ENCODE measurements around the gene PPP1R18.

GRCh38 chr6:30686009-30686907 lies at the start of gene PPP1R18:
- TF ChIP-seq SP1 (IDR thresholded peaks at IDR 0.05) (no peak), TARDBP (IDR thresholded peaks at IDR 0.05) (no peak), L3MBTL2 (conservative IDR thresholded peaks at IDR 0.05) (no peak), PKNOX1 (IDR thresholded peaks at IDR 0.05) (no peak), FOXM1 (IDR thresholded peaks at IDR 0.05; ENCODE audit: borderline replicate concordance) (no peak), ELF4 (IDR thresholded peaks at IDR 0.05) (no peak), SUZ12 (IDR thresholded peaks at IDR 0.05) (no peak)

All from HEK293T (cell line).